Neural cell (in vitro differentiated cells): ENCODE results near the gene NBDY.

Source experiments
- CTCF ChIP-seq: fragments of 450-650 bp; IDR thresholded peaks from 2 replicates; pipeline ENCODE4 v1.5.1; 2014; ENCODE audit warnings: antibody characterized with exemption, mild to moderate bottlenecking, moderate library complexity; ENCODE audit not compliant: poor library complexity, severe bottlenecking
- EP300 ChIP-seq: fragments of 450-650 bp; conservative IDR thresholded peaks from 2 replicates; pipeline ENCODE4 v1.6.1; 2014; ENCODE audit warnings: antibody characterized with exemption, mild to moderate bottlenecking, moderate library complexity; ENCODE audit not compliant: poor library complexity, severe bottlenecking
- EZH2 ChIP-seq: fragments of 200-600, 300-800 bp; shearing (Covaris generic), sonication (generic); IDR thresholded peaks from 2 replicates; pipeline ENCODE4 v1.6.1; 2014; ENCODE audit warnings: antibody characterized with exemption, low read length, borderline replicate concordance, mild to moderate bottlenecking; ENCODE audit not compliant: insufficient read depth, poor library complexity, severe bottlenecking
- POLR2AphosphoS5 ChIP-seq: IDR thresholded peaks from 2 replicates; pipeline ENCODE4 v1.6.1; 2012
- RAD21 ChIP-seq: fragments of 450-650 bp; conservative IDR thresholded peaks from 2 replicates; pipeline ENCODE4 v1.6.1; 2014; ENCODE audit warnings: antibody characterized with exemption, mild to moderate bottlenecking, moderate library complexity
- REST ChIP-seq: IDR thresholded peaks from 2 replicates; pipeline ENCODE4 v1.6.1; 2012; ENCODE audit warnings: borderline replicate concordance
- TAF1 ChIP-seq: IDR thresholded peaks from 2 replicates; pipeline ENCODE4 v1.6.1; 2012; ENCODE audit warnings: low read depth

- TF ChIP-seq EZH2: no peak
- TF ChIP-seq CTCF: no peak
- no peak for TF ChIP-seq EP300
- no peak for TF ChIP-seq POLR2AphosphoS5
- TF ChIP-seq REST: no peak
- no peak for TF ChIP-seq TAF1
- no peak for TF ChIP-seq RAD21
These were observed 61.7 kb downstream of the NBDY start for GRCh38 chrX:56790778-56791177.
